ENCODE measurements around the gene MTFP1. TPM values are rescaled to one million over a fixed set of nuclear protein-coding genes. Genes with fewer than 3 reads are reported as not detected.

Gene MTFP1, protein sequence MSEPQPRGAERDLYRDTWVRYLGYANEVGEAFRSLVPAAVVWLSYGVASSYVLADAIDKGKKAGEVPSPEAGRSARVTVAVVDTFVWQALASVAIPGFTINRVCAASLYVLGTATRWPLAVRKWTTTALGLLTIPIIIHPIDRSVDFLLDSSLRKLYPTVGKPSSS
- 16.1 and 20.6 TPM in 2 replicates for total RNA-seq (ENCODE audit: low replicate concordance)
- long read RNA-seq, transcript MTFP1-201 (4 exons, 1,370 nt) = major isoform, 19 of 24 reads
- long read RNA-seq, partial matches to known transcripts = 0 of 24 reads
- long read RNA-seq, other reads (novel, unspliced or antisense) = 3 of 24 reads

- no peaks in the 10 kb centered on the region for H3K36me3 Mint-ChIP-seq
- H3K9me3 Mint-ChIP-seq = no peaks in the 10 kb centered on the region
- peak within 1 kb of the TSS; percentile 97 for H3K27ac Mint-ChIP-seq
- H3K4me3 Mint-ChIP-seq = peak within 1 kb of the TSS; percentile 97
- TF ChIP-seq, protein P1, sequence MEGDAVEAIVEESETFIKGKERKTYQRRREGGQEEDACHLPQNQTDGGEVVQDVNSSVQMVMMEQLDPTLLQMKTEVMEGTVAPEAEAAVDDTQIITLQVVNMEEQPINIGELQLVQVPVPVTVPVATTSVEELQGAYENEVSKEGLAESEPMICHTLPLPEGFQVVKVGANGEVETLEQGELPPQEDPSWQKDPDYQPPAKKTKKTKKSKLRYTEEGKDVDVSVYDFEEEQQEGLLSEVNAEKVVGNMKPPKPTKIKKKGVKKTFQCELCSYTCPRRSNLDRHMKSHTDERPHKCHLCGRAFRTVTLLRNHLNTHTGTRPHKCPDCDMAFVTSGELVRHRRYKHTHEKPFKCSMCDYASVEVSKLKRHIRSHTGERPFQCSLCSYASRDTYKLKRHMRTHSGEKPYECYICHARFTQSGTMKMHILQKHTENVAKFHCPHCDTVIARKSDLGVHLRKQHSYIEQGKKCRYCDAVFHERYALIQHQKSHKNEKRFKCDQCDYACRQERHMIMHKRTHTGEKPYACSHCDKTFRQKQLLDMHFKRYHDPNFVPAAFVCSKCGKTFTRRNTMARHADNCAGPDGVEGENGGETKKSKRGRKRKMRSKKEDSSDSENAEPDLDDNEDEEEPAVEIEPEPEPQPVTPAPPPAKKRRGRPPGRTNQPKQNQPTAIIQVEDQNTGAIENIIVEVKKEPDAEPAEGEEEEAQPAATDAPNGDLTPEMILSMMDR (conservative IDR thresholded peaks at IDR 0.05) = peak; percentile 14
- DNase-seq (ENCODE audit: extremely low spot score, unreplicated experiment) = peak; percentile 78
- H3K4me1 Mint-ChIP-seq (ENCODE audit: unreplicated experiment) = peaks cover 23% of the 10 kb centered on the region
- H3K27me3 Mint-ChIP-seq = no peaks in the 10 kb centered on the region
Observed at GRCh38 chr22:30425616-30426387, at the start of gene MTFP1. MTFP1 (plus strand) TSS chr22:30425768; CDS start chr22:30425880, 112 bp downstream.

GRCh38 chr22:30380011-30380410 lies 45.6 kb upstream of the MTFP1 start:
- Mint-ChIP-seq H3K27ac (no peak overlapping the region), H3K4me1 (ENCODE audit: unreplicated experiment) (no peaks in the 10 kb centered on the region), H3K36me3 (no peaks in the 10 kb centered on the region), H3K4me3 (no peak overlapping the region), H3K27me3 (no peaks in the 10 kb centered on the region), H3K9me3 (no peaks in the 10 kb centered on the region)
- TF ChIP-seq, protein P1 (conservative IDR thresholded peaks at IDR 0.05) = no peak
- DNase-seq (ENCODE audit: extremely low spot score, unreplicated experiment) = no peak

DNA sequence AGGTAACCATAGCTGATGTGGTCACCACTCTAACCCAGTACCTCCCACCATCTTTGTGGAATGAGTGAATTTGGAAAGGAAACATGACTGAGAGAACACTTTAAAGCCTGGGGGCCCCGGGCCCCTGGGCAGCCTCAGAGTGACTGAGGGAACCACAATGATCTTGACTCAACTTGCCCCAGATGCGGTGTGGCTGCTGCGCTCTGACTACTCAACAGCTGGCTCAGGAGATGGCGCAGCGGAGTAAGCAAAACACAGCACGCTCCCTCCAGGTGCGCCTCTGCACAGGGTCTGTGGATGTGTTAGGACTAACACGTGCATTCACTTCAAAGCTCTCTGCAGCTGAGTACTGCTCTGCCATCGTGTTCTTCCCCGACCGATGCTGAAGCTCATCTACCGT lies 44.3 kb upstream of the MTFP1 start:
- Mint-ChIP-seq H3K27me3 (no peaks in the 10 kb centered on the region), H3K4me3 (no peak overlapping the region), H3K4me1 (ENCODE audit: unreplicated experiment) (peaks cover 3% of the 10 kb centered on the region), H3K27ac (no peak overlapping the region), H3K9me3 (no peaks in the 10 kb centered on the region), H3K36me3 (no peaks in the 10 kb centered on the region)
- DNase-seq (ENCODE audit: extremely low spot score, unreplicated experiment) = no peak
- TF ChIP-seq, protein P1 (conservative IDR thresholded peaks at IDR 0.05) = no peak

DNA sequence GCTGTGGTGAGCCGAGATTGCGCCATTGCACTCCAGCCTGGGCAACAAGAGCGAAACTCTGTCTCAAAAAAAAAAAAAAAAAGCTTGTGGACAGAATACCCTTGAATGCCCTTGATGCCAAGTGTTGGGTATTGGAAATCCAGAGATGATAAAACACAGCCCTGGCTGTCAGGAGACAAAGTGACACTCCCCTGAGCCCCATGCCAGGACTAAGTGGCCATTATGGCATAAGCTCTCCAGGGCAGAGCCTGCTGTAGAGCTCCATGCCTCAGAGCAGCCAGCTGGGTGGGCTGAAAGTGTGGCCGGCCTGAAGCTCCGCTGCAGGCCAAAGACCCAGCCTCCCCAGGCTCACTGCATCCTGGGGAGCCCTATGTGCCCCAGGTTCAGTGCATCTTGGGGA lies 43.2 kb upstream of the MTFP1 start:
- Mint-ChIP-seq H3K27ac (no peak overlapping the region), H3K9me3 (no peaks in the 10 kb centered on the region), H3K4me3 (no peak overlapping the region), H3K36me3 (no peaks in the 10 kb centered on the region), H3K4me1 (ENCODE audit: unreplicated experiment) (peaks cover 5% of the 10 kb centered on the region), H3K27me3 (no peaks in the 10 kb centered on the region)
- TF ChIP-seq, protein P1 (conservative IDR thresholded peaks at IDR 0.05) = no peak
- no peak for DNase-seq (ENCODE audit: extremely low spot score, unreplicated experiment)

GRCh38 chr22:30383061-30383460 lies 42.5 kb upstream of the MTFP1 start:
- DNase-seq (ENCODE audit: extremely low spot score, unreplicated experiment) = no peak
- TF ChIP-seq, protein P1 (conservative IDR thresholded peaks at IDR 0.05) = no peak

More at GRCh38 chr22:30383061-30383460, 42.5 kb upstream of the MTFP1 start:
- Mint-ChIP-seq H3K4me3 (no peak overlapping the region), H3K36me3 (no peaks in the 10 kb centered on the region), H3K4me1 (ENCODE audit: unreplicated experiment) (peaks cover 5% of the 10 kb centered on the region), H3K9me3 (no peaks in the 10 kb centered on the region), H3K27ac (no peak overlapping the region), H3K27me3 (no peaks in the 10 kb centered on the region)

Measured in type B pancreatic cell (in vitro differentiated cells).